ENCODE data around the gene ID3.
A peak's percentile ranks its signal among the peaks of the same experiment; 100 is the strongest.

Gene ID3

GRCh38 chr1:23554481-23555269 lies 4.6 kb downstream of the ID3 start:
- peak overlapping the region; percentile 96 for H3K4me3 ChIP-seq (ENCODE audit: low read length)
- peak; percentile 27 for TF ChIP-seq CTCF (conservative IDR thresholded peaks at IDR 0.05; ENCODE audit: low read length)
- DNase-seq (ENCODE audit: low read depth) = peak; percentile 75

- H3K4me3 ChIP-seq (ENCODE audit: low read length) = peak overlapping the region; percentile 52
- DNase-seq (ENCODE audit: low read depth) = no peak
- TF ChIP-seq CTCF (conservative IDR thresholded peaks at IDR 0.05; ENCODE audit: low read length) = no peak
Measured at GRCh38 chr1:23554127-23554480, 5.2 kb downstream of the ID3 start.

- H3K4me3 ChIP-seq (ENCODE audit: low read length) = no peak overlapping the region
- TF ChIP-seq CTCF (conservative IDR thresholded peaks at IDR 0.05; ENCODE audit: low read length) = no peak
- no peak for DNase-seq (ENCODE audit: low read depth)
Measured at GRCh38 chr1:23553231-23554126, 5.8 kb downstream of the ID3 start.

- no peak for DNase-seq (ENCODE audit: low read depth)
- no peak overlapping the region for H3K4me3 ChIP-seq (ENCODE audit: low read length)
- TF ChIP-seq CTCF (conservative IDR thresholded peaks at IDR 0.05; ENCODE audit: low read length) = no peak
Measured at GRCh38 chr1:23551849-23552248, 7.5 kb downstream of the ID3 start.

- TF ChIP-seq CTCF (conservative IDR thresholded peaks at IDR 0.05; ENCODE audit: low read length) = no peak
- H3K4me3 ChIP-seq (ENCODE audit: low read length) = no peak overlapping the region
- DNase-seq (ENCODE audit: low read depth) = peak; percentile 71
Measured at GRCh38 chr1:23548704-23549143, 10.6 kb downstream of the ID3 start.

GRCh38 chr1:23546897-23547584 lies 12.3 kb downstream of the ID3 start:
- no peak for DNase-seq (ENCODE audit: low read depth)
- no peak for TF ChIP-seq CTCF (conservative IDR thresholded peaks at IDR 0.05; ENCODE audit: low read length)

More at GRCh38 chr1:23546897-23547584, 12.3 kb downstream of the ID3 start:
- no peak overlapping the region for H3K4me3 ChIP-seq (ENCODE audit: low read length)
